GM19452 (cell line): ENCODE results near the gene GADD45B.
A peak's percentile ranks its signal among the peaks of the same experiment; 100 is the strongest.

Experiments used
- ATAC-seq: cut with Tn5 transposase; IDR thresholded peaks from one replicate; pipeline ENCODE4 v1.9.1; 2021; ENCODE audit not compliant: unreplicated experiment

GADD45B gene, protein sequence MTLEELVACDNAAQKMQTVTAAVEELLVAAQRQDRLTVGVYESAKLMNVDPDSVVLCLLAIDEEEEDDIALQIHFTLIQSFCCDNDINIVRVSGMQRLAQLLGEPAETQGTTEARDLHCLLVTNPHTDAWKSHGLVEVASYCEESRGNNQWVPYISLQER

DNA sequence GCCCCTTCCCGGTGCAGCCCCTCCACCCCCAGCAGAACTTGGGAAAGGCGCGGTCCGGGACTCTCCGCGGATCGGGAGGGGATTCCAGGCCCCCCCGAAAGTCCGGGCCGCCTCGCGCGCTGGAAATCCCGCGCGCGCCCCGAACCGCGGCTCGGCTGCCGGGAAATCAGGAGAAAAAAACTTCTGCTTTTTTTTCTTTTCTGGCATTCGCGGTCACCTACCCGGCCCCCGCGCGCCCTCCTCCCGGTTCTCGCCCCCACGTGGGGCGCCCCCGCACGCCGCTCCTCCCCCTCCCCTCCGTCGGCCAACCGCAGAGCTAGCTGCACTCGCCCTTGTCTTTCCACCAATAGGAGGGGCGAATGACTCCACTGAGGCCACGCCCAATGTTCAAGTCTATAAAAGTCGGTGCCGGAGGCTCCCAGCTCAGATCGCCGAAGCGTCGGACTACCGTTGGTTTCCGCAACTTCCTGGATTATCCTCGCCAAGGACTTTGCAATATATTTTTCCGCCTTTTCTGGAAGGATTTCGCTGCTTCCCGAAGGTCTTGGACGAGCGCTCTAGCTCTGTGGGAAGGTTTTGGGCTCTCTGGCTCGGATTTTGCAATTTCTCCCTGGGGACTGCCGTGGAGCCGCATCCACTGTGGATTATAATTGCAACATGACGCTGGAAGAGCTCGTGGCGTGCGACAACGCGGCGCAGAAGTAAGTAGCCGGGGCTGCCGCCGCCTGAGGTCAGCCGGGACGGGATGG lies at the start of gene GADD45B:
GADD45B (plus strand) TSS at position 426 of the 749 bp plus-strand sequence; CDS start at position 658, 232 bp downstream.
- ATAC-seq, result peak; percentile 40

DNA sequence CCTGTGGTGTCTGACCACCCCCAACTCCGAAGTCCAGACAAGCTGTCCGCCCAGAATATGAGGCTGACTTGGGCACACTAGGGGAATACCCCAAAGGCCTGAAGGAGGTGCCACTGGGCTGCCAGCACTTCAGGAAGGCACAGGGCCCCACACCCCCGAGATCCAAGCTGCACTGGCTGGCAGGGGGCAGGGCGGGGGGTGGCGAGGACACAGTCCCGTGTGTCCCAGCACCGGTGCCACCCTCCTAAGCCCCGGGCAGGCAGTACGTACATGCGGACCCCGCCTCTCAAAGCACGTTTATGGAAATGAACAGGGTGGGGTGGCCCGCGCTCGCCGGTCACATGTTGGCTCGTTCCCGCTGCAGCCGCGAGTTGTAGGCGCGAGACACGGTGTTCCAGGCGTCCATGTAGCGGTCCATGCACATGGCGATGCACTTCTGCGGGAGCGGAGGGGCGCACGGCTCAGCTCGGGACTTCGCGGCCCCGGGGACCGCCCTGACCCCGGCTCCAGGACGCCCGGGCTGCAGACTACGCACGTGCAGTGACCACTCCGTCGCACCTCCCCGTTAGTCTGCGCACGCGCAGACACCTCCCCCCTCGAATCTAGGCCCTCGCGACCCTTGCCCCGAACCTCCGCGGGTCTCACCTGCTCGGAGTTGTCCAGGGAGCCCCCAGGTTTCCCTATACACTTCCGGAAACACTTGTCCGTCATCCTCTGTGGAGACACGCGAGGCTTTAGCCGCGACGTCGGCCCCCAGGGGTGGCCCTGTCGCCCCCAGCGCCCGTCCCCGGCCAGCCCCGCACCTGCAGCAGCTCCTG lies 49.1 kb upstream of the GADD45B start:
- peak; percentile 4 for ATAC-seq

DNA sequence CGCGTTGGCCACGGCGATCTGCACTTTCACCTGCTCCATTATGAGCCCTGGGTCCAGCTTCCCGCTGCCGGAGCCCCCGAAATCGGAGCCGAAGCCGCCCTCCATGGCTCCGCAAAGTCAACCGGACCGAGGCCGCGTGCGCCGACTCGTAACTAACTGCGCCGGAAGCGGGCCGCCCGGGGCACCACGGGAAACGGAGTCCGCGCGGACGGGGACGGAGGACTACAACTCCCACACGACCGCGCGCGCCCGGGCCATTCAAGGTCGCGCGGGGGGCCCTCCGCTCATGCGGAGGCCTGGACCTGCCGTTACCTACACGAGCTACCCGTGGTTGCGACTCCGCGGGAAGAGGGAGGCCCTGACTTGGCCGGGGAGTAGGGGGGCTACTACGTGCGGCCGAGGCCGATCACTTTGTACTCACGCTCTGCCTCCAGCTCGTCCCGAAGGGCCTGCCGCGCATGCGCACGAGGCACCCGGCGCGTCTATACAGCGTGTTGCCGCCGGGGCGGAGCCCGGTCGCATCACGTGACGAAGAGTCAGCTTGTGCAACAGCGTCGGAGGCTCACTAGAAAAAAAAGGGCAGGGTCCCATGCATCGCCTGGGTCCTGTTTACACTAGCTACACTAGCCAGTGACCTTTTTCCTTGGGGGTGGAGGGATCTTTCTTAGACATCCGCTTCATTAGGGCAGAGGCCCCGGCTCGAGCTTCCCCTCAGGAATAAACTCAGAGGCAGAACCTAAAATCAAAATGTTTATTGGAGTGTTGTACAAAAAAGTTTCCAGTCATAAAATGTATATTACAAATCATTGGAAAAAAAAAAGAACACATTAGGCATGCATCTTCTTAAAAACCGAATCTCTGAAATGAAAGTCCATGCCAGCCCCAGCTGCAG lies 48.3 kb upstream of the GADD45B start, which contains the start of gene TIMM13:
TIMM13 (minus strand) TSS at position 158 of the 892 bp plus-strand sequence; CDS start at position 105, 53 bp downstream.
- peak; percentile 83 for ATAC-seq

DNA sequence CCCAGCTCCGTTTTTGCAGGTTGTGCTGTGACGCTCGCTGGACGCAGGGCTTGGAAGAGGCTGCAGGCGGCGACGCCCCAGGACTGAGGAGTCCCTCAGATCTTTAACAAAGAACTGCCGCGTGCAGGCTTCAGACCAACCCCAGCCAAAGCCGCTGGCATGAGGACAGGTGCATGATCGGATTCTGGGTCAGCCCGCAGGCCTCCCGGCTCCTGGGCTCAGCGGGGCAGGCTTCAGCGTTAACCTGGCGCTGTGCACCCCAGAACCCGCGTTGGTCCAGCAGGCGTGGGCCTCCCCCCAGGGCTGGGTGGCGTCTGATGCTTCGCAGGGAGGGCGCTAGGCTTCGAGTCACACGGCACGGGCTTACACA lies 47.6 kb upstream of the GADD45B start:
- ATAC-seq, result no peak

DNA sequence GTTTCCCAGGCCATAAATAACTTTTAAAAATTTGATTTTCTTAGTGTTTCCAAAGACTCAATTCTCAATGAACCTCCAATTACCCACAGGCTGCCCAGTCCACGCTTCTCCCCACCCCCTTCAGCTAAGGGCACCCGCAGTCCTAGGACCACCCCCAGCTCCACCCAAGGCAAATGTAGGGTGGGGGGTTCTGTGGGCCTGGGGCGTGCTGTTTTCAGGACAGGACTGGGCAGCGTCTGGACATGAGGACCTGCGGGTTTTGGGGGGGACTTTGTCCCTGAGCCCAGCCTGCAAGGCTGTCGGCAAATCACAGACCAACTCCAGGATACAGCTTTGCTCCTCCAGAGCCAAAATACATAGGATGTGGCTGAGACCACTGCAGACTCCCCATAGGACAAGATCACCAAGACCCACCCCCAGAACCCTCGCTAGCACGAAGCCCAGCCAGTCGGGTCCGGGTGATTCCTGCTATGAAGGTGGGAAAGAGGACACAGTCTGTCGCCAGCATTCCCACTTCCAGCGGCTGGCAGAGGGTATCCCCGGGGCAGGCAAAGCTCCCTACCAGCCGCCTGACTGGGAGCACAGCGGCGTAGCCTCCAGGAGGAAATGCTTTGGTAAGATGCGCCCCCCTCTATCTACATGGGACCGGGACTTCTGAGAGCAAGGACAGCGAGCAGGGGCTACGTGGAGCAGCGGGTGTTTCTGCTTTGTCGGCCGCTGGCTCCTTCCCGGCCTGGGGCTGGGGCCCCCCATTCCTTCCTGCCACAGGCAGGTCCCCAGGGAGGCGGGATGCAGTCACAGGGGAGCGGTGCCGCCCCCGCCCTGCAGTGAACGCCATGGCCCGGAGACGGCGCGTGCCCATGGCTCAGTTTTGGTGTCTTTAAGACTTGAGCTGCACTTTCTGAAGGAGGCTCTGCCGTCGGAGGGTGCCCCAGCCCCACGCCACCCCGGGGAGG lies 46.9 kb upstream of the GADD45B start:
- no peak for ATAC-seq

DNA sequence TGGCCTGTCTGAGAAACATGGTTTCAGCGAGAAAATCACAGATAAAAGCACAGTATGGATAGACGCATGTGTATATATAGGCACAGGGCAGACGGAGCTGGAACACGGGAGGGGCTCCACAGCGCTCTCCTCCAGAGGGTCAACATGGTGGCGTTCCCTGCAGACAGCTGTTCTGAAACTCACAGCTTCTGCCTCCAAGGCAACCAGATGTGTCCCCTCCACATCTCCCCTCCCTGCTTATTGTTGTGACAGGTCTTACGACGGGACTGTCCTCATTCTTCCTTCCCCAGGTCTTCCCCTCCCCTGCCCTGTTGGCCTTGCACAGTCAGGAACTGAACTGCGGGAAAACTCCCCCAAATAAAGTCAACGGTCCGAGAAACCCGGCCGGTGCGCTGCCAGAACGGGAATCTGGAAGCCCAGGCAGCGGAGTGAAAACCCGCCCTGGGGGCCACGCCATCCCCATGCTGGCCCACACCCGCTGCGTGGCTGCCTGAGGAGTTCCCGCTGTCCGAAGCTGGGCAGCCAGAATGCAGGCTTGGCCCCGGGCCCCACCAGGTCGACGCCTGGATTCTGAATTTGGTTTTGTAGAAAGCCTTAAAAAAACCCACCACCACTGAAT lies 45.9 kb upstream of the GADD45B start:
- no peak for ATAC-seq

DNA sequence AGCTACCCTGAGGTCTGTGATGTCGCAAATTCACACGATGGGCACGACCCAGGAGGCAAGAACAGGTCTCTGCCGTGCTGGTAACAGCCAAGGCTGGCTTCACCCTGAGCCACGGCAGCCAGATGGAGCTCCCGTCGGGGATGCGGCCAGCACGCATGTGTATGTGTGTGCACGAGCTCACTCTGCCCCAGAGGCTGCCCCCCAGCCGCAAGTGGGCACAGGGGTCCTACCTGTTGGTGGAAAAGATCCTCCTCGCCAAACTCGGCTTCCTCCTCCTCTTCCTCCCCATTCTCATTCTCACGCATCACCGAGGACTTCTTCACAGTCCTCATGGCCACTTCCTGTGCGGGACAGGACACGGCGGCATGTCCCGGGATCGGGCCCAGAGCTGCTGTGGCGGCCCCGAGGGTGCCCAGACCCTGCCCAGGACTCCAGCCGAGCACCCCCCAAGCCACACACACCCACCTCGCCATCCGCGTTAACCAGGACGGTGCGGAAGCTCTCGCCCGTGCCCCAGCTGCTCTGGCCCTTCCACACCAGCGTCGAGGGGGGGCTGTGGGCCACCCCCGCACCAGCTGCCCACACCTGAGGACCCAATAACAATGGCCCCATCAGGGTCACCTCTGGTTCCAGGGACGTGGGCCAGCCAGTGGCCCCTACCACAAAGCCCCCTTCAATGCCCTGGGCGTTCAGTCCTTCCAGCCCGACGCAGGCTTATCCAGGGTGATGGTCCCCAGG lies 44.4 kb upstream of the GADD45B start:
- no peak for ATAC-seq

DNA sequence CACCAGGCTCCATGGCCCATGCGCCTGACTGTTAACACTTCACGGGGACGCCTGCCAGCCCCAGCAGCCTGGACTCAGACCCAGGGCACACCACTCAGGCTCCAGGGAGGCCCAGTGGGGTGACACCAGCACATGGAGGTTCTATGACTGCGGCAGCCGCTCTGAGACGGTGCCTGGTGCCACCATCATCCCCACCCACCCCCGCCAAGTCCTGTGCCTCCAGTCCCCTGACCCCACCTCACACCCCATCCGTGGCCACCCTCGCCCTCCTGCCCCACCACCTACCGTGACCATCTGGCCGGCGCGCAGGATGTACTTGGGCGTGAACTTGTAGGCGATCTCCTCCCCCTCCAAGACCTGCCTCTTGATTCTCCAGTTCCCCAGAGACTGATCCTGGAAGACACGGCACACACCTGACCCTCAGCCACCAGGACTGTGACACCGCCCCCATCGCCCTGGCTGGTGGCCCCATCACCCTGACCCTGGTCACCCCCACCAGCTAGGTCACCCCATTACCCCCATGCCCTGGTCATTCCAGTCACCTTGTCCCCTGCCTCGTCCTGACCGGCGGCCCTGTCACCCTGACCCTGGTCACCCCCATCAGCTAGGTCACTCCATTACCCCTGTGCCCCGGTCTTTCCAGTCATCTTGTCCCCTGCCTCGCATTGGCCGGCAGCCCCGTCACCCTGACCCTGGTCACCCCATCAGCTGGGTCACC lies 43.6 kb upstream of the GADD45B start:
- no peak for ATAC-seq

DNA sequence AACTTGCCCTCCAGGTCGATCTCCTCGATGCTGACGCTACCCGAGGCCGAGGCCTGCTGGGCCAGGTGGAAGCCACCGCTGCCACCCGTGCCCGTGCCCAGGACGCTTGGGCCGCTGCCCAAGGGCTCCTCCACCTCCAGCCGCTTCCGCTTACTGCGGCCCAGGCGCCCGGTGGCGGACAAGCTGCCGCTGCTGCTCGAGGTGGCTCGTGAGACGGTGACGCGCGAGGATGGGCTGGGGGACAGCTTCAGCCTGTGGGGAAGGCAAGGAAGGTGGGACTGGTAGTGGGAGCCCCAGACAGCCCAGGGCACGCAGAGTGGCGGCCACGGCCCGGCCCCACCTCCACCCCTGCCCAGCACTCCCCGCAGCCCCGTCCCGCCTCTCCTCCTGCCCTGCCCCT lies 42.1 kb upstream of the GADD45B start:
- no peak for ATAC-seq

DNA sequence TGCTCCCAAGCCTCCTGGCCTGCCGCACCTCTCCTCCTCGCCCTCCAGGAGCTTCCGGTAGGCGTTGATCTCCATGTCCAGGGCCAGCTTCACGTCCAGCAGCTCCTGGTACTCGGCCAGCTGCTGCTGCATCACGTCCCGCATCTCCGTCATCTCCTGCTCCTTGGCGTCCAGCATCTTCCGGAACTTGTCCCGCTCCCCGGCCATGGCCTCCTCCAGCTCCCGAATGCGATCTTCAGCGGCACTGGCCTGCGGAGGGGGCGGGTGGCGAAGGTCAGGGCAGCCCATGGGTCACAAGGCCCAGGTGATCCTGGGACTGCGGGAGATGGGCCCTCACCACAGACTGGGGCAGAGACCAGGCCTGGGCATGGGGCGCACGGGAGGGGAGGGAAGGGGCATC lies 41.7 kb upstream of the GADD45B start:
- ATAC-seq, result no peak

DNA sequence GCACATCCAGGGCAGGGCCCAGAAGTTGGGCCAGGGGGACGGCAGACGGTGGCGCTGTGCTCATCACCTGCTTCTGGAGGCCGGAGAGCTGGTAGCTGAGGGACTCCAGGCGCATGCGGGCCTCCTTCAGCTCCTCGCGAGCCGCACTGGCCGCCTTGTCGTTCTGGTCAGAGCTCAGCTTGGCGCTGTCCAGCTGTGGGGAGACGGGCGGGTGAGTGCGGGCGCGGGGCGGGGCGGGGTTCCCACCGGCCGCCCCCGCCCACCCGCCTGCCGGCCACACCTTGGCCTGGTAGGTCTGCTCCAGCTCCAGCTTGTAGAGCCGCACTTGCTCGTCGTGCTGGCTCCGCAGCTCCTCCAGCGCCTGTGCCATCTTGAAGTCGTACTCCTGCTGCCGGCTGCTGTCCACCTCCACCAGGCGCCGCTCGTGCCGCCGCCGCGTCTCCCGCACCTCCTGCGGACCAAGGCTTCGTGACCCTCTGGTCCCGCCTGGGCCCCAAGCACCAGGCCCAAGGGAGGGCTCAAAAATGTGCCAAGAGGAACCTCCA lies 41.1 kb upstream of the GADD45B start:
- no peak for ATAC-seq

DNA sequence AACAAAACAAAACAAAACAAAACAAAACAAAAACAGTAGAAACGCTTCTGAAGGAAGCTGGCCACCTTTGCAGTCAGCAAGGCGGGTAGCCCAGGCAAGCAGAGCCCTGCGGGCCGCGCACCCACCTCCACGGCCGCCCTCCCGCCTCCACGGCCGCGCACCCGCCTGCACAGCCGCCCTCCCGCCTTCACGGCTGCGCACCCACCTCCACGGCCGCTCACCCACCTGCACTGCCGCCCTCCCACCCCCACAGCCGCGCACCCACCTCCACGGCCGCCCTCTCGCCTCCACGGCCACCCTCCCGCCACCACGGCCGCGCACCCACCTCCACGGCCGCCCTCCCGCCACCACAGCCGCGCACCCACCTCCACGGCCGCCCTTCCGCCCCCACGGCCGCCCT lies 39.5 kb upstream of the GADD45B start:
- ATAC-seq, result no peak

DNA sequence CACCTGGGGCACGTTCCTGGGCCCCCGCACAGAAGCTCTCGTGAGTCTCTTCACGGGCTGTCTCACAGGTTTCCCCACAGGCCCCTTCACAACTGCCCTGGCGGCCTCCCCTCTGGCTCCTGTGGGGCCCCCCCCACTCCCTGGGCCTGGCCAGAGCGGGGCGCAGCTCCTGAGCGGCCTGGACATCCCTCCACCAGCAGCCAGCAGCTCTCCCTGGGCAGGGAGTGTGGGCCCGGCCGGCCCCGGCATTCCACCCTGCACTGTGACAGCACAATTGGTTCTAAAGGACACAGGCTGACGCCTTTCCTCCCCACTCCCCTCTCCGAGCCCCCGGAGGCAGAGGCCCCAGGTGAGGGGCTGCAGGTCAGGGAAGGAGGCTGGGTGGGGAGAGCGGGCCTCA lies 39.0 kb upstream of the GADD45B start:
- no peak for ATAC-seq

DNA sequence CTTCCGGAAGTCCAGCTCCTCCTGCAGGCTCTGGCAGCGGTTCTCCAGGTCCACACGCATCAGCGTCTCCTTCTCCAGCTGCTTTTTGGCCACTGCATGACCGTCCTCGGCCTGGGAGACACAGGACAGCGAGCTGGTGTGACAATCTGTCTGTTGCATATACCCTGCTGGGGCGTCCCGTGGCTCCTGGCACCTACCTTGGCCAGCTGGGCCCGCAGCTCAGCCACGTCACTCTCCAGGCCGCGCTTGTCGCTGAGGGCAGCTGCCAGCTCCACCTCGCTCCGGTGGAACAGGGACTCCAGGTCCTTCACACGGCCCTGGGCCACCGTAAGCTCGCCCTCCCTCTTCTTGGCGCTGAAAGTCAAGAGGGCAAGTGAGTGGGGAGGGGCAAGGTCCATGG lies 37.7 kb upstream of the GADD45B start:
- ATAC-seq, result no peak

DNA sequence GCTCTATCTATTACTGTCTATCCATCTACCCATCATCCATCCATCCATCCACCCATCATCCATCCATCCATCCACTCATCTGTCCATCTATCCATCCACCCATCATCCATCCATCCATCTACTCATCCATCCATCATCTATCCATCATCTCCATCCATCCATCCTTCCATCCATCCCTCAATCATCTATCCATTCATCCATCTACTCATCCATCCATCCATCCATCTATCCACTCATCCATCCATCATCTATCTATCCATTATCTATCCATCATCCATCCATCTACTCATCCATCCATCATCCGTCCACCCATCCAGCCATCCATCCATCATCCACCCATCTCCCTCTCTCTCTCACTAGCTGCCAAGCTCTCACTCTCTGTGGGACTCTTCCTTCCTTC lies 35.4 kb upstream of the GADD45B start:
- no peak for ATAC-seq

DNA sequence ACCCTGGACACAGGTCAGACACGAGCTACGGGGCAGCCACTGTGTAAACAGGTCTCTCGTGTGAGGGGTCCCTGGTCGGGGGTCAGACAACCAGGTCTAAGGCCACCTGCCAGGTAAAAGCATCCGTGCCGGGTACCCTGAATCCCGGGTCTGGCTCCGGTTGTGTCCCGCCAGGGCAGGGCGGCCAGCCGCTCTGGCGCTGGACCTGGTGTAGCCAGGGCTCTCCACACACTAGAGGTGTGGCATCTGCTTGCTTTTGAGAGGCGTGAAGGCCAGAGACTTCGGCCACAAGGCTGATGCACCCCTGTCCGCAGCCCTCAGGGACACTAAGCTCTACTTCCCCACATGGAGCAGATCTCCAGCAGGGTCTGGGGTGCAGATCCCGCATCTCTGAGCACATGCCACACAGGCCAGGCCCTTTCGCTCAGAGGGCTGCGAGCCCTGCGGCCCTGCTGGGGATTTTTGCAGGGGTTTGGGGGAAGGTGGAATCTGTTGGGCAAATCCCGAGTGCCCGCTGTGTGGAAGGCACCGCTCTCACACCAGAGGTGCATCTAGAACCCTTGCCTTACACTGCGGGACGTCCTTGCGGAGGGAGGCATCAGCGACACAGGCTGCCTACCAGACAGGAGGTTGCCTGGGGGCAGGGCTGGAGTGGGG lies 34.7 kb upstream of the GADD45B start:
- no peak for ATAC-seq

DNA sequence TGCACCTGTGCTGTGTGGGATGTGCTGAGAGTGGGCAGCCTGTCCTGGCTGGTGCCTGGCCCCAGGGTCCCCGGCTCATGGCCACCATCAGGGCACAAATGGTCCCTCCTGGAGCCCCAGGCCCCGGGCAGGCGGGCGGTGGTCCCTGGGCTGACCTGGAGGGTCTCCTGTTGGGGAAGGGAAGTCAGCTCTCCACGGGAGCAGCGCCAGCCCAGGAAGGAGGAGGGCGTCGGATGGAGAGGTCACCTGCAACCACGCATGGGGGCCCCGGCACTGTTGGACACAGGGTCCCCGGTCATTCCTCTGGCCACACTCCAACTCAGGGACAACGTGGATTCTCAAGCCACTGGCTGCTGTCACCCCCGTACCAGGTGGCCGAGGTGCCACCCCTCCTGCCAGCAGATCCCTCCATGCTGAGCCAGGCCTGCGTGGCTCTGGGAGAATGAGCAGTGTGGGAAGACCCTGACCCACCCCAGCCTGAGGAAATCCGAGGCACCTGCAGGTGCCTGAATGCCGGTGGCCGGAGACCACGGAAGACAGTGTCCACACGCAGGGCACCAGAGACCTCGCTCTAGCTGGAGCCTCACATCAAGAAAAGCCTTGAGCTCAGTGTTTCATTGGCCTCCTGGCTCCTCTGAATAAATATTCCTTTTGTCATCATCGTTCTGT lies 32.7 kb upstream of the GADD45B start:
- no peak for ATAC-seq
